CD4-positive, alpha-beta T cell treated with Interleukin-10 for 1 hour (primary cell): Measurements from ENCODE around the gene CPVL.
"Not testable (repeated sequence)": the region's sequence is repeated elsewhere in the genome, so short reads cannot be mapped to it uniquely, and the experiment has no call there.

Source experiments
- DNase-seq: peaks from one replicate; pipeline ENCODE4 v3.0.0-alpha.2; 2020

Gene CPVL

DNA sequence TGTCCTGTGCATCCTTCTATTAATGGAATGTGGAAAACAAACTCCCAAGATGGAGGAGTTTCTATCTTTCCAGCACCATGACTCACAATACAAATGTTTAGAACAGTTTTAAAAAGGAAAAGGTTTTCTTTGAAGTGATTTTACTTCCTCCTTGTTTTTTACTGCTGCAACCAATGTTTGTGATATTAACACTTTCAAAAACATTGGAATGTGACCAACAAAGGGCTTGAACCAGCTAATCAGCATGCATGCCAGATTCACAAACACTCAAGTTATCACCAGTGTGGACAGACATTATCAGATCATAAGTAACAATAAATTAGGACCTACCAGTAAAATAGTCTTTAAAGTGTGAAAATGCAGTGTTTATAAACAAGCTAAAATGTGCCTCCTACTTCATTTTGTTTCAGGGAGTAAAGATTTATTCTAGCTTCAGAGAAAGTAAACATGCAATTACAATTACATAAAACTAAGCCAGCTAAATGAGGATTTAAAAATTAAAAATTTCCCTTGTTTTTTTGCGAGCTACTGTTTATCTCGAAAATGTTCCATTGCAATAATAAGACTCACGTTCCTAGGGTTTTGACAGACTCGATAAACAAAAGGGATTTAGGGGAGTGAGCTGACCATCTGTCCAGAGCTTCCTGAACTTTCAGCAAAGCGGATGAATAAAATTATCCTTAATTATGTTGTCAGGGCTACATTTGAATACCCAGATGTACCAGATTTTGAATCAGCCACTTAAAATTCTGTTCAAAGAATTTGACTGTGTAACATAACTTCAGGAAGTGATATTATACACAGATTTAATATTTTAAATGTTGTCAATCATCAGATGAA, 29.8 kb downstream of the CPVL start:
- DNase-seq, result no peak

- DNase-seq, result no peak
Measured at GRCh38 chr7:29115753-29116152, 30.6 kb downstream of the CPVL start.

DNA sequence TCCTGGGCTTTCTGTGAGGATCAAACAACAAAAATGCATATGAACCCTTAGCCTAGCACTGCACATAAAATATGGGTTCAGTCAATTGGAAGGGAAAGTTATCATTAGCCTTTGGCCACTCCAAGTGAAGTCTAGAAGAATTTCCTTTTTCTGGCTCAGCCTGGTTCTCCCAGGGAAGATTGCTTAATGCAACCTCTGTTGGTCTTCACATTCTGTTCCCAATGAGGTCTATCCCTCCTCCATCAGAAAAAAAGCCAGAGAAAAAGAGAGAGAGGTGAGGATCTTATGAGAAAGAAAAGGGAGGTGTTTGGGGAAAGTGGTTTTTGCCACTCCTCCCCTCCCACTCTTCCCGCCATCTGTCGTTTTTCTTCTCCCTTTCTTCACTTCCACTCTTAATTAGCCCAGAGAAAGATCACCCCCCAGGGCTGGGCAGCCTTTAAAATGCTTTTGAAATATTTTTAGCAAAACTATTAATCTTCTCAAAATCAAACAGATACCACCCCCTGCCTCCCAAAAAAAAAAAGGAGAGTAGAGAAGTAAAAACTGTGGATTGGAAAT, 31.1 kb downstream of the CPVL start:
- no peak for DNase-seq

- DNase-seq, result not testable (repeated sequence)
Measured at GRCh38 chr7:29114266-29114665, 32.1 kb downstream of the CPVL start.

GRCh38 chr7:29113384-29114102, 32.8 kb downstream of the CPVL start:
- DNase-seq, result peak; percentile 10

- DNase-seq, result no peak
Measured at GRCh38 chr7:29112721-29113120, 33.6 kb downstream of the CPVL start.

GRCh38 chr7:29109899-29110298, 36.4 kb downstream of the CPVL start:
- DNase-seq, result no peak

GRCh38 chr7:29109358-29109757, 37.0 kb downstream of the CPVL start:
- DNase-seq, result no peak

DNA sequence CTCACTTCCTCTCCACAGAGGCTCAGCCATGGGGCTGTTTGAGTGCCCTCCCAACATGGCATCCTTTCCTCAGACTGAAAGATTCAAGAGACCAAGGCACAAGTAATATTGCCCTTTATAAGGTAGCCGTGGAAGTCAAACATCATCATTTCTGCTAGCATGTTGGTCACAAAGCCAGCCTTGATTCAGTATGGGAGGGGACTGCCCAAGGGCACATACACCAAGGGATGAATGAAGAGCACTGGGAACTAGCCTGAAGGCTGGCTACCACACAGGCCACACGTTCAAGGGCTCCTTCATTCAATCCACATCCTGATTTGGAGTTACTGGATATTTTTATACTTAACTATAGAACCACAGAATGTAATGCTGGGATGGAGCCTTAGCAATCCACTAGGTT, 39.3 kb downstream of the CPVL start:
- no peak for DNase-seq

- DNase-seq, result no peak
Measured at GRCh38 chr7:29106669-29106988, 39.7 kb downstream of the CPVL start.

DNA sequence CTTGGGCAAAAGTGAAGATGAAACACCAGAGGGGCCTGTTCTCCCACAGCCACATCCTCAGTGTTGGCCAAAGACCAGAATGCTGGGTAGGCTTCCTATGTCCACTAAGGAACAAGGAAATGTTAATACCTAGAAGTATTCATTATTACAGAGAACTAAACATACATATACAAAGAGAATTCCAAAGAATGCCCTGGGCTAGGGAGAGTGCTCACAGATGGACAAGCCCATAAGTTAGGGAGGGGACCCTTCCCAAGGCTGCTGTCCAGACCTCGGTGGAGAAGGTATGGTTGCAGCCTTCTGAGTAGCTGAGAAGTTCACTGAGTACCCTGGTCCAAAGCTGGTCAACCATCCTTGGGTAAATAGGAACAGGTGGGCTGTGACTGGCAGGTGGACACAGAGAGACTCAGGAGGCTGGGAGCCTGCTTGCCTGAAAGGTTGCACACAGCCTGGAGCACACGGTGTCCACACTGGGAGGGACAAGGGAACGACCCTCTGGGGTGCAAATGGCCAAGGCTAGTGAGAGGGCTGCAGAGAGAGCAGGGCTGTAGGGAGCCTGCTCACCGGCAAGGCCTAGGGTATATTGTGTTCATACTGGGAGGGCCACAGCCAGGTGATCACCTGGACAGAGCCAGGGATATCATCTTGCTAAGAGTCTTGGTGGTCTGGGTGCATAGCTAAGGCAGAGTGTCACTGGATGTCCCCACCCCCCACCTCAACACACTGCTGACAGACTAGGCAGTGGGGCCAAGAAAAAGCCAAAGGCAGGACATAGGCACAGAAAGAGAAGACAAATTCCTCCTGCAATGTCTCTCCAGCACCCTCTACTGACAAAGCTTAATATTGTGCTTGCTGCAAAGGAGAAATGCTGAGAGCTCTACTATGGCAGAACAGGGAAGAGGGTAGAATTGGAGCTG, 40.3 kb downstream of the CPVL start:
- DNase-seq, result peak; percentile 52

DNA sequence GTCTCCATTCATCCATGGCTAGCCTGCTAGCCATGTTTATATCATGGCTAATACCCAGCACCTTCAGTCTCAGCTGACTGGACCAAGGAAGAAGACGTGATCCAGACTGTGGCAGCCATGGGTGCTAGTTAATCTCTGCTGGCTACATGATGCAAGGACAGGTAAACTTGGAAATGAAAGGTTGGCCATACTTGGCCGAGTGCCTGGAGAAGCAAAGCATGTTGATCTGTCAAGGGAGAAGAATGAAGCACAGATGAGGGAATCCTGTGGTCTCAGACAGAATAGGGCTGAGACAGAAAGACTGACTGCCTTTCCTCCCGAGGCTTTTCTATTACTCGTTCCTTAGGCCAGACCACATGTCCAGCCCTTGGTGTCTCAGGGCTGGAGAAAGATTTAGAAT, 41.1 kb downstream of the CPVL start:
- DNase-seq, result no peak

- peak; percentile 43 for DNase-seq
Measured at GRCh38 chr7:29102558-29103151, 43.7 kb downstream of the CPVL start.

DNA sequence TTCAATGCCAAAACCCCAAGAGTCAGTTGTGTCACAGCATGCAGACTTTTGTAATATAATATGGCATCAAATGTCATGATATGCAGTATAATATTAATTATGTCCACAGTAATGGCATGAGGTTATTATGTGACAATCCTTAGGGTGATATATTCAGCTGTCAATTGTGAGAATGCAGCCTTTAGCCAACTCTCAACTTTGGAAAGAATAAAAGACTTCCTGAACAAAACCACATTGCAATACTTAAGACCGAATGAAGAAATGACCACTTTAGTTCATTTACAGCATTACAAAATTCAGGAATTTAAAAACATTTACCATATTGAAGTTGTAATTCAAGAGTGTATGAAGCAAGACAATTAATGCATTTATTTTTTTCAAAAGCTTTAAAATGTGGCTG, 45.4 kb downstream of the CPVL start:
- no peak for DNase-seq

DNA sequence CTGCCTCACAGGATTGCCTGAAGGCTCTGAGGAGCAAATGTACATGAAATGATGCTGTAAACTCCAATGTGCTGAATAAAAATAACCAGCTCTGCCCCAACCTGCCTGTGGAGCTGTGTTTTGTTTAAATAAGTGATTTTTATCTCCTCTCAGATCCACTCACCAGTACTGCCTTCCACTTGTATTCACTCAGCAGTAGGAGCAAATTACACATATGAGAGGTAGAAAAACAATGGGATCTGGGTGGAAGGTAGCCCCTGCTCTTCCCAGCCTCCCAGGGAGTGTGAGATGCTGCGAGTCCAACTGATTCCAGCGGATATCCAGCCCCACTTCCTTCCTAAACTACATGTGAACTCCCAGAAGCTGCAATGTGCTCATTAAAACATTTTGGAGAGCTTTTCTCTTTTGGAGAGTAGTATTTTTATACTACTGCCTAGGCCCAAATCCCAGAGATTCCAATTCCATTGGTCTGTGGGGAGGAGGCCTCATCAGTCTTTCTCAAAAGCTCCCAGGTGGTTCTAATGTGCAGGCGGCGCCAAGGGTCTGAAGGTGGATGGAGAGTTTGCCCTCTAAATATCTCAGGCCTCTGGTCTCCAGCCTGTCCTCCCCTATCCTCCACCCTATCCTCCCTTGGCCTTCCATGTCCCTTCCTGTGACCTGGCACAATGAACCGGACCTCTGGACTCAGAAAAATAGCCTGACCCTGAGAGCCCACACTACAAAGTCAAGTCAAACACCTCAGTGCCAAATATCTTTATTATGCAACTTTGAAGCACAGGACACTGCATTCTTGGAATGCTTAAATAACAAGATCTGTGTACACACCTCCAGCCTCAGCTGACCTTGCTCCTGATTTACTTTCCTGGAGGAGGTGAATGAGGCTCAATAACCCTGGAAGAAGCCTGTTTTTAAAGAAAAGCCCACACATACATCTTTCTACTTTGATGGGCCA, 46.2 kb downstream of the CPVL start:
- DNase-seq, result no peak

DNA sequence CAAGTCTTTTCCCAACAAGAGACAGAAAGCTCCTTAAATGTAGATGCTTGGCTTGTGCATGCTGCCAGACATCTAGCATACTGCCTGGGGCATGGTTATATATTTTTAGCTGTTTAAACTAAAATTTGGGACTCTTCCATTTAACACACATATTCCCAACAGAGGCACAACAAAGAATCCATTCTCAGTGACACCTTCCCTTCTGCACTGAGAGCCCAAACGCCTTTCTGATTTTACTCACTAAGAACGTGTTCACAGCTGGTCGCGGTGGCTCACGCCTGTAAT, 49.9 kb downstream of the CPVL start:
- DNase-seq, result no peak

GRCh38 chr7:29095631-29096445, 50.5 kb downstream of the CPVL start:
- no peak for DNase-seq

- DNase-seq, result not testable (repeated sequence)
Measured at GRCh38 chr7:29093091-29093490, 53.2 kb downstream of the CPVL start.

- peak; percentile 57 for DNase-seq
Measured at GRCh38 chr7:29091715-29092114, 54.6 kb downstream of the CPVL start.

GRCh38 chr7:29090836-29091601, 55.3 kb downstream of the CPVL start:
- DNase-seq, result no peak
